Esophagus muscularis mucosa (tissue), 4 donors: Measurements from ENCODE around the gene BAG2.

Experiments
- CTCF ChIP-seq, 3 experiments: fragments of 200-600 bp in 2 of 3; fragments of 450-650 bp in 1 of 3; sonication (generic) in 2 of 3; IDR thresholded peaks; one replicate each; pipeline ENCODE4 v1.5.1; 2017 to 2019; ENCODE audit warnings: antibody characterized with exemption in 3 of 3, mild to moderate bottlenecking in 2 of 3, moderate library complexity in 1 of 3
- EP300 ChIP-seq: sonication (generic); formaldehyde crosslinking; IDR thresholded peaks from one replicate; pipeline ENCODE4 v1.6.1; 2017; ENCODE audit warnings: antibody characterized with exemption
- POLR2AphosphoS5 ChIP-seq, 2 donors: sonication (generic); formaldehyde crosslinking; IDR thresholded peaks; one replicate each; pipeline ENCODE4 v1.6.1; 2017; ENCODE audit warnings: antibody characterized with exemption in 2 of 2

- TF ChIP-seq CTCF (IDR thresholded peaks at IDR 0.05) (no peak), EP300 (no peak), POLR2AphosphoS5 (IDR thresholded peaks at IDR 0.05) (no peak)
Observed at GRCh38 chr6:57198926-57199636, 27.0 kb downstream of the BAG2 start.
